Putamen (tissue), 1 donor: ENCODE data around the gene PRSS27.

Experiments
- DNase-seq: peaks from one replicate; pipeline ENCODE4 v3.0.0-alpha.2; 2016; ENCODE audit warnings: low spot score

The PRSS27 gene

DNA sequence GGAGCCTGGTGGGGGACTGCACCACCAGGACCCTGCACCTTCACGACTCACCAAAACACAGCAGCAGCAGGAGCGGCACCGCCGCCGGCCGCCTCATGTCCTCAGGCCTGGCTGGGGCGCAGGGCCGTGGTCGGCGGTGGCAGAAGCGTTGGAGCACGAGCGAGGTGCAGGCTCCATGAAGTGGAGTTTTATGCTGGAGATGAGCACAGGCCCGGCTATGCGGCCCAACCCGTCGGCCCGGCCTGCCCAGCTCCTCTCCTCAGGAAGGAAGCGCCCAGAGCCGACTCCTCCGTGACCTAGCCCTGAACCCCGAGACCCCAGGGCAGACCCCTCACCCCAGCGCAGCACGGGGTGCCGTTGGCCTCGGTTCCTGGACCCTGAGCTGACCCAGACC lies at the start of gene PRSS27:
TSS of gene PRSS27 (minus strand) at position 161 of the 394 bp plus-strand sequence. CDS start at position 97, 64 bp downstream.
- no peak for DNase-seq

DNA sequence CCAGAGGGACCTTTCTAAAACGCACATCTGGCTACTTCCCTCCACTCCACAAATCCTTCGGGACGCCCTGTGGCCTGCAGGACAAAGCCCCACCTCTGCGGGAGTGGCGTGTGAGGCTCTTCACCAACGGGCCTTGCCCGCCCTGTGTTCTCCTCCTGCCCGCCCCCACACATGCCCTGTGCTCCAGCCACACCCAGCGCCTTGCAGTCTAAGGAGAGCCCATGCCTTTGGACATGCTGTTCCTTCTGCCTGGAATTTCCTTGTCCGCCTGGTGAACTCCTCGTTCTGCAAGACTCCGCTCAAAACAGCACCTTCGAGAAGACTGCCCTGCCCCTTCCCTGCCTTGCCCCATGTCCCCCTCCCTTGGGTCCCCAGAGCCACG lies 49.6 kb upstream of the PRSS27 start:
- DNase-seq = no peak

DNA sequence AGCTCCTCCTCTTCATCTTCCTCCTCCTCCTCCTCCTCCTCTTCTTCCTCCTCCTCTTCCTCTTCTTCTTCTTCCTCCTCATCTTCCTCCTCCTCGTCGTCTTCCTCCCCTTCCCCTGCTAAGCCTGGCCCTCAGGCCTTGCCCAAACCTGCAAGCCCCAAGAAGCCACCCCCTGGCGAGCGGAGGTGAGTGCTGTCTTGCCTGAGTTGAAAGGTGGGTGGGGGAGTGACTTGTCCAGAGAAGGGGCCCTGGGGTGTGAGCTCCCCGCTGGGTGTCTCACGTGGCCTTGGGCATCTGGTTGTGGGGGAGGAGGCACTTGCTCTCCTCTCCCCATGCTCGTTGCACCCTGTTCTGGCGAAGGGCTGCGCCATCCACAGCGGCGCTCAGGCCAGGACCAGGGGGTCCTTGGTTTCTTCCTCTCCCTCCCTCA lies 49.1 kb upstream of the PRSS27 start:
- DNase-seq = no peak

GRCh38 chr16:2768403-2769089 lies 48.5 kb upstream of the PRSS27 start:
- DNase-seq = no peak

DNA sequence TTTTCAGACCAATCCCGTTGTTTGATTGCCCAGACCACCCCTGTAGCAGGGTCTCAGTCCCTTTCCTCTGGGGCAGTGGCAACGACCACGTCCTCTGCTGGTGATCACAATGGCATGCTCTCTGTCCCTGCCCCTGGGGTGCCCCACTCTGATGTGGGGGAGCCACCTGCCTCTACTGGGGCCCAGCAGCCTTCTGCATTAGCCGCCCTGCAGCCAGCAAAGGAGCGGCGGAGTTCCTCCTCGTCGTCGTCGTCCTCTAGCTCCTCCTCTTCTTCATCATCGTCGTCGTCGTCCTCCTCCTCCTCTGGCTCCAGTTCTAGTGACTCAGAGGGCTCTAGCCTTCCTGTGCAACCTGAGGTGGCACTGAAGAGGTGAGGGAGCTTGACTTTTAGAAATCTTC lies 47.9 kb upstream of the PRSS27 start:
- peak; percentile 33 for DNase-seq

DNA sequence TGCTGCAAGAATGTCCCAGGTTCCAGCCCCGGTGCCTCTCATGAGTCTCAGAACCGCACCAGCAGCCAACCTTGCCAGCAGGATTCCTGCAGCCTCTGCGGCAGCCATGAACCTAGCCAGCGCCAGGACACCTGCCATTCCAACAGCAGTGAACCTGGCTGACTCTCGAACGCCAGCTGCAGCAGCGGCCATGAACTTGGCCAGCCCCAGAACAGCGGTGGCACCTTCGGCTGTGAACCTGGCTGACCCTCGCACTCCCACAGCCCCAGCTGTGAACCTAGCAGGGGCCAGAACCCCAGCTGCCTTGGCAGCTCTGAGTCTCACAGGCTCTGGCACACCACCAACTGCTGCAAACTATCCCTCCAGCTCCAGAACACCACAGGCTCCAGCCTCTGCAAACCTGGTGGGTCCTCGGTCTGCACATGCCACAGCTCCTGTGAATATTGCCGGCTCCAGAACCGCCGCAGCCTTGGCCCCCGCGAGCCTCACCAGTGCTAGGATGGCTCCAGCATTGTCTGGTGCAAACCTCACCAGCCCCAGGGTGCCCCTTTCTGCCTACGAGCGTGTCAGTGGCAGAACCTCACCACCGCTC lies 47.2 kb upstream of the PRSS27 start:
- DNase-seq = no peak

GRCh38 chr16:2766430-2767139 lies 46.6 kb upstream of the PRSS27 start:
- no peak for DNase-seq

- DNase-seq = no peak
These were observed 45.7 kb upstream of the PRSS27 start for GRCh38 chr16:2765462-2766404.

DNA sequence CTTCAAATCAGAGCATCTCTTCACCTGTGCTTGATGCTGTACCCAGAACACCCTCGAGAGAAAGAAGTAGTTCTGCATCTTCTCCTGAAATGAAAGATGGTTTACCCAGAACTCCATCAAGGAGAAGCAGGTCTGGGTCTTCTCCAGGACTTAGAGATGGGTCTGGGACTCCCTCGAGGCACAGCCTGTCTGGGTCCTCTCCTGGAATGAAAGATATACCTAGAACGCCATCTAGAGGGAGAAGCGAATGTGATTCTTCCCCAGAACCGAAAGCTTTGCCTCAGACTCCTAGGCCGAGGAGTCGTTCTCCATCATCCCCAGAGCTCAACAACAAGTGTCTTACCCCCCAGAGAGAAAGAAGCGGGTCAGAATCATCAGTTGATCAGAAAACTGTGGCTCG lies 44.7 kb upstream of the PRSS27 start:
- DNase-seq = no peak

DNA sequence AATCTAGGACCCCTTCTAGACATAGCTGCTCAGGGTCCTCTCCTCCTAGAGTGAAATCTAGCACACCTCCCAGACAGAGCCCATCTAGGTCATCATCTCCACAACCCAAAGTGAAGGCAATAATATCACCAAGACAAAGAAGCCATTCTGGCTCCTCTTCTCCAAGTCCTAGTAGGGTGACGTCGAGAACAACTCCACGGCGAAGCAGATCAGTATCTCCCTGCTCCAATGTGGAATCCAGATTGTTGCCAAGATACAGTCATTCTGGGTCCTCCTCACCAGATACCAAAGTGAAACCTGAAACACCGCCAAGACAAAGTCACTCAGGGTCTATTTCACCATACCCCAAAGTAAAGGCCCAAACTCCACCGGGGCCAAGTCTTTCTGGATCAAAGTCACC lies 43.1 kb upstream of the PRSS27 start:
- no peak for DNase-seq

- no peak for DNase-seq
These were observed 42.7 kb upstream of the PRSS27 start for GRCh38 chr16:2762711-2763110.

- no peak for DNase-seq
These were observed 42.0 kb upstream of the PRSS27 start for GRCh38 chr16:2761886-2762583.

DNA sequence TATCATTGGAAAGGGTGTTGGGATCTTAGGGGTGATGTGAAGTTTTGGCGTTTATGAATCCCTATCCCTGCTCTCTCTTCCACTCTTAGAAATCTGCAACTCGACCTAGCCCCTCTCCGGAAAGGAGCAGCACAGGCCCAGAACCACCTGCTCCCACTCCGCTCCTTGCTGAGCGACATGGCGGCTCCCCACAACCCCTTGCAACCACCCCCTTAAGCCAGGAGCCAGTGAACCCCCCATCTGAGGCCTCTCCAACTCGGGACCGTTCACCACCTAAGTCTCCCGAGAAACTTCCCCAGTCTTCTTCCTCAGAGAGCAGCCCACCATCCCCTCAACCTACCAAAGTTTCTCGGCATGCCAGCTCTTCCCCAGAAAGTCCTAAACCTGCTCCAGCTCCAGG lies 41.4 kb upstream of the PRSS27 start:
- no peak for DNase-seq

DNA sequence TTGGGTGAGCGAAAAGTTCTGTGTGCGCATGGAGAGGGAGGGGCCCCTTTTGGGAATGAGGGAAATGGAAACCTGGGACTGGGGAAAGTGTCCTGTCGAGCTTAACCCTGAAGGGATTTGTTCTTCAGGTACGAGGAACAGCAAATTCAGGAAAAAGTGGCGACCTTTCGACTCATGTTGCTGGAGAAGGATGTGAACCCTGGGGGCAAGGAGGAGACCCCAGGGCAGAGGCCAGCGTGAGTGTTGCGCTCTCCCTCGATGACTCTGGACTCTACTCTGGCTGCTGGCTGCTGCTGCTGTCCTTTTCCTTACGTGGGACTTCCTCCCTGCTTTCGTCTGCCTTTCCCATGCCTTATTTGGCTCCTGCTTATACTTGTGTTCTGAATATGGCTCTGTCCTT lies 37.3 kb upstream of the PRSS27 start:
- DNase-seq = no peak

DNA sequence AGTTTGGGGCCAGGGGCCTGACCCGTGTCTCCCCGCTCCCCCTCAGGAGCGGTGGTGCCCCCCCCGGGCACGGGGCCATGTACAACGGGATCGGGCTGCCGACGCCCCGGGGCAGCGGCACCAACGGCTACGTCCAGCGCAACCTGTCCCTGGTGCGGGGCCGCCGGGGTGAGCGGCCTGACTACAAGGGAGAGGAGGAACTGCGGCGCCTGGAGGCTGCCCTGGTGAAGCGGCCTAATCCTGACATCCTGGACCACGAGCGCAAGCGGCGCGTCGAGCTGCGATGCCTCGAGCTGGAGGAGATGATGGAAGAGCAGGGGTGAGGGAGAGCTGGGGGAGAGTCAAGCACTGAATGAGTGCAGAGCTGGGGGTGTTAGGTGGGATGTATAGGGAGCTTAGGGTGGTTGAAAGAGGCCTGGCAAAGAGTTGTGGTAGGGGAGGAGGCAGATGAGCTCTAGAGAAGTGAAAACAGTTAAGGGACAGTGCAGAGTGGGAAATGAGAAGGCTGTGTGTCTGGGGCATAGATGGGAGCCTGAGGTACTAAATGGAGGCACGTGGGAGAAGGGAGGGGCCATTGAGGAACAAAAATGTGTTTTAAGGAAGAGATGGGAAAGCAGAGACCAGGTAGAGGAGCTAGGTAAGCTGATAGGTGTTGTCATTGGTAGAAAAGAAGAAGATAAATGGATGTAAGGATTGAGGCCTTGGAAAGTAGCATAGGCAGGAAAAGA lies 36.4 kb upstream of the PRSS27 start:
- no peak for DNase-seq

- no peak for DNase-seq
These were observed 35.1 kb upstream of the PRSS27 start for GRCh38 chr16:2755158-2755557.

- no peak for DNase-seq
These were observed 33.7 kb upstream of the PRSS27 start for GRCh38 chr16:2753733-2754020.

- DNase-seq = peak; percentile 84
These were observed 33.1 kb upstream of the PRSS27 start for GRCh38 chr16:2752850-2753732.

GRCh38 chr16:2752035-2752849 lies 32.2 kb upstream of the PRSS27 start, which contains the start of gene SRRM2:
TSS of gene SRRM2 (plus strand) at chr16:2752638. CDS start at chr16:2756365, 3,727 bp downstream.
- peak; percentile 93 for DNase-seq
